ENCODE results near the gene CD82. TPM values are rescaled to one million over a fixed set of nuclear protein-coding genes. Genes with fewer than 3 reads are reported as not detected.

The CD82 gene
- total RNA-seq, 1 experiment from 2014 or later: 32.6 TPM

- H3K4me1 Mint-ChIP-seq (ENCODE audit: low read depth, unreplicated experiment): no peaks in the 10 kb centered on the region
- no peak overlapping the region for H3K4me3 Mint-ChIP-seq (ENCODE audit: low read depth, unreplicated experiment)
- peaks cover under 1% of the 10 kb centered on the region for H3K27me3 Mint-ChIP-seq (ENCODE audit: unreplicated experiment)
- H3K36me3 Mint-ChIP-seq (ENCODE audit: insufficient read depth, unreplicated experiment): no peaks in the 10 kb centered on the region
- DNase-seq: no peak
- no peaks in the 10 kb centered on the region for H3K9me3 Mint-ChIP-seq (ENCODE audit: low read depth, unreplicated experiment)
- intact Hi-C loops (cut with micrococcal nuclease; ENCODE audit: unreplicated experiment): no loop called here
- BruUV-seq (replicated peaks): no TSS peak
- CTCF ChIA-PET: interaction anchor here (1.0 kb wide), 1 partner anchor 58 kb away, joined by 4 read pairs; no protein-coding TSS in a partner anchor
- no peak for TF ChIP-seq CTCF (IDR thresholded peaks at IDR 0.05; ENCODE audit: unreplicated experiment)
- H3K27ac Mint-ChIP-seq (ENCODE audit: unreplicated experiment): no peak overlapping the region
These were observed 49.7 kb downstream of the CD82 start for GRCh38 chr11:44615041-44615755.

GRCh38 chr11:44615913-44616791 lies 50.7 kb downstream of the CD82 start:
- CTCF ChIA-PET: interaction anchor here (0.9 to 1.9 kb wide), 7 partner anchors 32 to 295 kb away, joined by 3 to 40 read pairs (median 8); partner anchors contain the start of gene CD82
- Mint-ChIP-seq H3K4me3 (ENCODE audit: low read depth, unreplicated experiment) (no peak overlapping the region), H3K36me3 (ENCODE audit: insufficient read depth, unreplicated experiment) (no peaks in the 10 kb centered on the region), H3K9me3 (ENCODE audit: low read depth, unreplicated experiment) (no peaks in the 10 kb centered on the region), H3K27me3 (ENCODE audit: unreplicated experiment) (peaks cover 10% of the 10 kb centered on the region), H3K4me1 (ENCODE audit: low read depth, unreplicated experiment) (no peaks in the 10 kb centered on the region), H3K27ac (ENCODE audit: unreplicated experiment) (no peak overlapping the region)
- no peak for TF ChIP-seq CTCF (IDR thresholded peaks at IDR 0.05; ENCODE audit: unreplicated experiment)
- DNase-seq: no peak
- intact Hi-C loops (cut with micrococcal nuclease; ENCODE audit: unreplicated experiment): no loop called here
- BruUV-seq (replicated peaks): no TSS peak

GRCh38 chr11:44617671-44618461 lies 52.4 kb downstream of the CD82 start:
- TF ChIP-seq CTCF (IDR thresholded peaks at IDR 0.05; ENCODE audit: unreplicated experiment): no peak
- DNase-seq: no peak
- no peak overlapping the region for H3K27ac Mint-ChIP-seq (ENCODE audit: unreplicated experiment)

More at GRCh38 chr11:44617671-44618461, 52.4 kb downstream of the CD82 start:
- no peaks in the 10 kb centered on the region for H3K4me1 Mint-ChIP-seq (ENCODE audit: low read depth, unreplicated experiment)
- CTCF ChIA-PET: interaction anchor here (0.6 to 1.9 kb wide), 8 partner anchors 14 to 332 kb away, joined by 3 to 40 read pairs (median 7); partner anchors contain the start of gene CD82
- no peaks in the 10 kb centered on the region for H3K36me3 Mint-ChIP-seq (ENCODE audit: insufficient read depth, unreplicated experiment)
- intact Hi-C loops (cut with micrococcal nuclease; ENCODE audit: unreplicated experiment): loop anchor here (1.0 kb wide), 1 partner anchor 62 kb away; no protein-coding TSS in a partner anchor
- H3K9me3 Mint-ChIP-seq (ENCODE audit: low read depth, unreplicated experiment): no peaks in the 10 kb centered on the region
- no peak overlapping the region for H3K4me3 Mint-ChIP-seq (ENCODE audit: low read depth, unreplicated experiment)
- peaks cover 27% of the 10 kb centered on the region for H3K27me3 Mint-ChIP-seq (ENCODE audit: unreplicated experiment)
- no TSS peak for BruUV-seq (replicated peaks)
